M059J (cell line): ENCODE measurements around the gene TMEM86B. TPM values are rescaled to one million over a fixed set of nuclear protein-coding genes. Genes with fewer than 3 reads are reported as not detected.

Experiments used
- DNase-seq: peaks from one replicate; pipeline ENCODE4 v3.0.0-alpha.2; 2012; ENCODE audit warnings: low read depth
- total RNA-seq: library from RNA; depleted of rRNA; stranded (reverse); fragments of >200 nt; shearing (Covaris generic); gene quantifications from 2 replicates; pipeline ENCODE4 v1.2.3, GENCODE V29; 2014; rRNA removed

The TMEM86B gene, protein sequence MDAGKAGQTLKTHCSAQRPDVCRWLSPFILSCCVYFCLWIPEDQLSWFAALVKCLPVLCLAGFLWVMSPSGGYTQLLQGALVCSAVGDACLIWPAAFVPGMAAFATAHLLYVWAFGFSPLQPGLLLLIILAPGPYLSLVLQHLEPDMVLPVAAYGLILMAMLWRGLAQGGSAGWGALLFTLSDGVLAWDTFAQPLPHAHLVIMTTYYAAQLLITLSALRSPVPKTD
- 1.2 and 1.7 TPM in 2 replicates for total RNA-seq

DNA sequence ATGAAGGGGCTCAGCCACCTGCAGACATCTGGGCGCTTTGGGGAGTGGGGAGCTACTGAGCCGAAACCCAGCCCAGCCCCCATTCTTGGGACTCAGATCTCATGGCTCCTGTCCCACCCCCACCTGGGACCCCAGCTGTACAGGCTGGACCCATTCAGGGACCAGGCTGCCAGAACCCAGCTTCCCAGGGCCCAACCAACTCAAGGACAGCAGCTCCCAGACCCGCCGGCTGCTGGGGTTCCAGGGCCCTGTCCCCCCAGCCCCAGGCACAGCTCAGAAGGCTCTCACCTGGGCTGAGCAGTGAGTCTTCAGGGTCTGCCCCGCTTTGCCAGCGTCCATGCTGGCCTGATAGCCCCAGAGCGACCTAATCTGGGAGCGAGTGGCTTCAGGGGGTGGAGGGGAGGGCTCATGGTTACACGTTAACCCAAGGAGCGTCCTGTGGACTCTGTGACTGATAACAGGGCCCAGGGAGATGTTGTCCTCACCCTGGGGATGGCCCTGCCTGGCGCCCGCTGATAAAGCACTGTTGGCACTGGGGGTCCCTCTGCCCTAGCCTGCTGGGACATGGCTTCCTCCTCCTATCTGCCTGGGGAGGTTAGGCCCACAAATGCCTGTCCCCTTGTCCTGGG lies at the start of gene TMEM86B:
TMEM86B (minus strand) TSS at position 361 of the 629 bp plus-strand sequence; CDS start at position 339, 22 bp downstream.
- no peak for DNase-seq

DNA sequence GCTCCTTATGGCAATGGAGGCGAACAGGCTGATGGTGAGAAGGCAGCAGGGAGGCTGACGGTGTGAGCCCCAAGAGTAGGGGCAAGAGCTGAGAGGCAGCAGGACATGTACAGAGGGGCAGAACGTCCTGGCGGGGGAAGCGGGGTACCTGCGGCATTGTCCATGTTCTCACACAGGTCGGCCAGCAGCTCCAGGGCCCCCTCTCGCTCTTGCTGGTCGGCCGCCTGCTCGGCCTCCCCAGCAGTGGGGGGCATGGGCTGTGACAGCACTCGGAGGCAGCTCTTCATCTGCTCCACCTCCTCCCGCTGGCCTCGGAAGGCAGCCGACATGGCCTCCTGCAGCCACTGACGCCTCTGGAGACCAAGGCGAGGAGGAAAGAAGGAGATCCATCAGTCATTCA lies 48.9 kb upstream of the TMEM86B start:
- DNase-seq, result no peak

DNA sequence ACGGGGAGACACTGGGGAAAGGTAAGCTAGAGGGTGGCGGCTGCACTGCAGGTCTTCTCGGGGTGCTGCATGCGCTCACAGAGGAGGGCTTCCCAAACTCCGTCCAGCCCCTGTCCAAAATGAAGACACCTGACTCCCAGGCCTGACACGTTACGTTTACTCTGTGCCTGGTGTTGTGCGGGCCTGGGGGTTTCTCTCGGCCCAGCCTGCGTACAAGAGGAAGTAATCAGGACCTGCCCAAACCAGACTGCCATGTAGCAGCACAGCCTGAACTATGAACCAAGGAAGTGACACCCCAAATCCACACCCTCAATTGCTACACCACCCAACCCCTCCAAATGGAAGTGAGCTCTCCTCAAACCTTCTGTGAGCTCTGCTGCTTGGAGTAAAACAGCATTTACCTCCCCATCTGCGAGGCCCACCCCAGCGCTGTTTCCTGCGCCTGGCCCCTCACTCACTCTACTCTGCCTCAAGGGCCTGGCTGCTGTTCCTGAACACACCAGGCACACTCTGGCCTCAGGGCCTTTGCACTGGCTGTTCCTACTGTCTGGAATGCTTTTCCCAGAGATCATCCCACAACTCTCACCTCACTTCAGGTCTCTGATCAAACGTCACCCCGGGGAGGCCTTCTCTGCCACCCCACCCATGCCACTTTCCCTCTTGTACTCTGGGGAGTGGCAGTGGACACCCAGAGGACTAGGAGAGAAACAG lies 48.3 kb upstream of the TMEM86B start:
- no peak for DNase-seq

DNA sequence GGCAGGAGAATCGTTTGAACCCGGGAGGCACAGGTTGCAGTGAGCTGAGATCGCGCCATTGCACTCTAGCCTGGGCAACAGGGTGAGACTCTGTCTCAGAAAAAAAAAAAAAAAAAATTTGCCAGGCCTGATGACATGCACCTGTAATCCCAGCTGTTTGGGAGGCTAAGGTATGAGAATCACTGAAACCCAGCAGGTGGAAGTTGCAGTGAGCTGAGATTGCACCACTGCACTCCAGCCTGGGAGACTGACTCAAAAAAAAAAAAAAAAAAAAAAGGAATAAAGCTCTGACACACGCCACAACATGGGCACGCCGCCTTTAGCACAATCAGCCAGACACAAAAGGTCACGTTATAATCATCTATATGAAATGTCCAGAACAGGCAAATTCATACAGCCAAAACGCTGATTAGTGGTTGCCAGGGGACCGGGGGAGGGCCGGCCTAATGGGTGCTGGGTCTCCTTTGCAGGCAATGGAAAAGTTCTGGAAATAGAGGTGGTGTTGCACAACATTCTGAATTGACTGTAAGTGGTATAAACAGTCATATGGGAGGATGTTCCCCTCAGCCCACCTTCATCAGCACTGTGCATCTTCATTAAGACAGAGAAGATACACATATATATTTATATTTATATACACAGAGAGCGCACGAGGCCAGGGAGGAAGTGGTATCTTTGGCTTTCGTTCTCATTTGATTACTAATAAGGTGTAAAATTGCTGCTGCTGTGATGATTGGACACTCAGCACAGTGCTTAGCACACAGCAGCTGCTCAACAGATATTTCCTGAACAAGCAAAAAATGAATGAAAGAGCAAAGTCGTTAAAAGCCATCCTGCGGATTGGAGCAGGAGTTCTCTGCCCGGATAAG lies 47.5 kb upstream of the TMEM86B start:
- DNase-seq, result no peak

DNA sequence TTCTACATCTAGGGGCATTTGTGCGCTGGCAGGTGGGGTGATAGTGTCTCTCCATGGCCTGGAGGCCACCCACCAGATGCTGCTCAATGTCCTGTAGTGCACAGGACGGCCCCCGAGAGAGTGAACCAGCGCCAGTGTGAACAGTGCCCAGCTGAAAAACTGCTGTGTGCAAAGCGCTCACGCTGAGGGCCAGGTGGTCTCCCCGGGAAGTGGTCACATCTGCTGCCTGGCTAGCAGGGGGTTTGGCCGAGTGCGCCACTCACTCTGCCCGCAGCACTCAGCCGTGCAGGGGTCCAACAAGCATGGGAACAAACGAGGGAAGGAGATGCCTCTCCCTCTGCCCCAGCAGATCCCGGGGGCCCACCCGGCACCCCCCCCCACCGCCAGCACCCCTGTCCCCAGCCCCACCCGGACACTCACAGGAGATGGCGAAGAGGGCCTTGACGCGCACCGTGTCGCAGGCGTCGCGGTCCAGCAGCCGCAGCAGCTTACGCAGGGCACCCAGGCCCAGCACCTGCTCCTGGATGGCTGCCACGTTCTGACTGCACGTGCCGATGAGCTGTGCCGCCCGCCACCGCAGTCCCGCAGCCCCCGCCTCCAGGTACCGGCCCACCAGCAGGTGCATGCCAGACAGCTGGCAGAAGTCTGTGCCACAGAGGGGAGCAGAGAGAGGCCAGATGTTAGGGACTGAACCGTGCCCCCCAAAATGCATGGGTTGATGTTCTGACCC lies 45.6 kb upstream of the TMEM86B start:
- DNase-seq, result no peak

DNA sequence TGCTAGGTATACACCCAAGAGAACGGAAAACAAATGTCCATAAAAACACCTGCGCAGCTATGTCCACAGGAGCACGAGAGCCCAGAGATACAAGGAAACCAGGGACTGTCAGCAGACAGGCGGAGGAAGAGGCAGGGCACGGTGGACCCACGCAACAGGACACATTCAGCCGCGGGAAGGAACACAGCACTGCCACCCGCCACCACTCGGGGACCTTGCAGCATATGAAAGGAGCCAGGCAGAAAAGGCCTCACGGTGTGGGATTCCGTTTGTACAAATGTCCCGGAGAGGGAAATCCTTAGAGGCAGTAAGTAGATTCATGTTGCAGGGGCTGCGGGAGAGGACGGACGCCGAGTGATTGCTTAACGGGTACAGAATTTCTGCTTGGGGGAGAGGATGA lies 43.6 kb upstream of the TMEM86B start:
- DNase-seq, result no peak

DNA sequence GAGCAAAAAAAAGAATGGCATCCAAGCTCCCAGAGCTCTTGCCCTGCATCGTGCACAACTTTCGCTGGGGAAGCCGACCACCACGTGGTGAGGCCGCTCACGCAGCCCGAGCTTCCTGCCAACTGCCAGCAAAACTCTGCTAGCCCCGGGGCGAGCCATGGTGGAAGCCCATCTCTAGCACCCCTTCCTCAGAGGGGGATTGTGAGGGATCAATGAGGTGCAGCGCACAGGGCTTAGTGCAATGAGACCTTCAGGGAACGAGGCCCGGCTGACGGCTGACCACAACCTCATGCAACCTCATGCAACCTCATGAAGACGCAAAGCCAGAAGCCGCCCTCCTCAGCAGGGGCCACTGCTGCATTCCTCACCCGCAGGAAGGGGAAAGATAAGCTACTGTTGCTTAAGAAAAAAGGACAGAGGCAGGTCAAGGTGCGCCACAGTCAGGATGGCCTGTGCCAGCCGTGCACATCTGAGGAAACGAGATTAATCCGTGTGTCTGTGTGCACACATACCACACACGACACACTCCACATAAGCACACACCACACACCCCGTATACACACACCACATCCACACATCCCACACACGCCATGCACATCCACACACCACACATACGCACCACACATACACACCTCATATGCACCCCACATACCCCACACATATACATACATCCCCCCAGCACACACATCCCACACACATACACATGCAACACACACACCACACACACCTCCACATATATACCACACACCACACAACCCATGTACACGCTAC lies 41.8 kb upstream of the TMEM86B start:
- DNase-seq, result no peak

DNA sequence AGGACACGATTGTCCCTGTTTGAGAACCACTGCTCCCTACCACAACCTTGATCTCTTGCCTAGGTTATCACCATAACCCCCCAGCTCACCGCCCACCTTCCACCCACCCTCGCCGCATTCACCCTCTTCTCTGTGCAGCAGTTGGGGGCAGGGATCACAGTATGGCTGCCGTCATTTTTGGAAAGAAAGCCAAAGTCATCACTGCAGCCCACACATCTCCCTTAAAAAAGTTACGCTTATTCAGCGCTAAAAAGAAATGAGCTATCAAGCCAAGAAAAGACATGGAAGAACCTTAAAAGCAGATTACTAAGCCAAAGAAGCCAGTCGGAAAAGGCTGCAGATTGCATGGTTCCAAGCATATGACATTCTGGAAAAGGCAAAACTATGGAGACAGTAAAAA lies 40.7 kb upstream of the TMEM86B start:
- DNase-seq, result no peak

DNA sequence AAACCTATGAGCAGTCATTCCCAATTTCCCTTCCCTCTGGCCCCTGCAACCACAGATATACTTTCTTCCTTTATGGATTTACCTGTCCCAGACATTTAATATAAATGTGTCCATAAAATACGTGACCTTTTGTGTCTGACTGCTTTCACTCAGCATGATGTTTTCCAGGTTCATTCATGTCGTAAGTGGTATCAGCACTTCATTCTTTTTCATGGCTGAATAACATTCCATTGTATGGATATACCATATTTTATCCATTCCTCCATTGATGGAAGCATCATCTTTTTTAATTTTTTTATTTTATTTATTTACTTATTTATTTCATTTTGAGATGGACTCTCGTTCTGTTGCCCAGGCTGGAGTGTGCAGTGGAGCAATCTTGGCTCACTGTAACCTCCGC lies 38.3 kb upstream of the TMEM86B start:
- no peak for DNase-seq

DNA sequence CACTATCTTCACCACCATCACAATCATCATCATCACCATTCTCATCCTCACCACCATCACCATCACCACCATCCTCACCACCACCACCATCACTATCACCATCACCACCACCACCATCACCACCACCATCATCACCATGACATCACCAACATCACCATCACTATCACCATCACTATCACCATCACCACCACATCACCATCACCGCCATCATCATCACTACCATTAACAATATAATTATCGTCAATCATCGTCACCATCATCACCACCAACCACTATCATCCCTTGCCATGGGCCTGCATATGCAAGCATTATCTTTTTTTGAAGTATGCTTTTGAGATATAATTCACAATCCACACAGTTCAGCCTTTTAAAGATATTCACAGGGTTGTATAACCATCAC lies 37.8 kb upstream of the TMEM86B start:
- DNase-seq, result no peak

DNA sequence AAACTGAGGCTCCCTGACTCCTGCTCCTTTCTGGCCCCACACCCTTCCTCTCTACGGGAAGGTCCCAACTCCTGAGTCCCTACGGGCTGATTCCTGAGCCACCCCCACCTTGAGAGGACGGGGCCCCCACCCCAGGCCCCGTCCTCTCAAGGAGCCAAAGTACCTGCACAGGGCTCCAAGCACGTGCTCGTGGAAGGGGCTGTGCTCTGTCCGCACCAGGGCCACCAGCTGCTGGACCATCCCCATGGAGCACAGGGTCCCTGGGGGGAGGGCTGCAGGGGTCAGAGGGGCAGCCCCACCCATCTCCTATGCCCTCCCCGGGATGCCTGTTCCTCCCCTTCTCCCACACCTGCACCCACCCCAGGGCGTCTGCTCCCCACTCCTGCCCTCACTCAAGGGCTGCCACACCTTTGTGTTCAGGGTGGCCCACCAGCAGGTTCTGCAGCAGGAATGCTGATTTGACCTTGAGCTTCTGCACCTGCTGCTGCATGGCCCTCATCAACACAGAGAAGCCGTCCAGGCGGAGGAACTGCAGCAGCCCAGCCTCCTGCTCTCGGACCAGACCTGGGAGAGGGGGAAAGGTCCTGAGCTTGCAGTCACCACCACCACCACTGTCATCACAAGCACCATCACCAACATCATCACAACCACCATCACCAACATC lies 37.3 kb upstream of the TMEM86B start:
- DNase-seq, result no peak

DNA sequence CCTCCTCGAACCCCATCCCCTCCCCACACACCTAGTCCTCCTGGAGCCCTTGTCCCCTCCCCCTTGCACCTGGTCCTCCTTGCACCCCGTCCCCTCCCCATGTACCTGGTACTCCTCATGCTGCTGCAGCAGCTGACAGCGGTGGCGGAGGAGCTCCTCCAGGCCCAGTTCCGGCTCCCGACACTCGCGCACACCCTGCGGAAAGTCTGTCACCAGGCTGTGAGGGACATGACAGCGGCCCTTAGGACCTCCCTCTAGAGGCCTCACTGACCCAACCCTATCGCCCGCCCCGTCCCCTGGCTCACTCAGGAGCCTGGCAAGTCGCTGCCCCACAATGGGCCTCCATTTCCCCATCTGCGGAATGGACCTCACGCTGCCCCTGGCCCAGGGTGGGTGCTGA lies 36.6 kb upstream of the TMEM86B start:
- no peak for DNase-seq

DNA sequence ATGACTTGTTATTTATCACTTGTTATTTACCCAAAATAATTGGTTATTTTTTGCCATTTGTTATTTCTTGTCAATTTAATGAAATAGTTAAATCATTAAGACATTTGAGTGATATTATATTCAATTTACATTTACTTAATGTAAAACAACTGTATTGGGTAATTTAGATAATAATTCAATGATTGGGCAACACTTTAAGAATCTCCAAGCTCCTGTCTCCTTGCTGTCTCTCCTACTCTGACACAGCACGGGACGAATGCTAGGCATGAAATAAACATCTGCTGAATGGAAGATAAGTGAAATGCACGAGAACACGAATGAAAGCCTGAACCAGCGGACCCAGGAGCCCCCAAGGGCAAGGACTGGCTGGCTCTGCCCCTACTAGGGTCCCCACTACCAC lies 36.0 kb upstream of the TMEM86B start:
- no peak for DNase-seq

DNA sequence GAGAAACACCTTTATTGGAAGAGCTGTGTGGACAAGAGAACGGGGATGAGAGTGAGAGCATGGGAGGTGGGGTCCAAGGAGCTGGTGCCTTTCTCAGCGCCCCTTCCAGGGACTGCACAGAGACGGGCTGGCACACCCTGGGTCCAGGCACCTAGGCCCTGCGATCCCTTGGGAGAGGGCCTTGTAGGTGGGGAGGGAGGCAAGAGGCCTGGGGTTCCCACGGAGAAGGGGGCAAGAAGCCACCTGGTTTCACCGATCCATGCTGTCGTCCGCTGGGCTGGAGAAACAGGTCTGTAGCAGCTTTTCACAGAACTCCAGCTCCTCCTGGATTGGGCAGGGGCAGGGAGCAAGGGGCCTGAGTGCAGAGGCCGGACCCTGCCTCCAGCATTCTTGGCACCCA lies 33.8 kb upstream of the TMEM86B start:
- no peak for DNase-seq

DNA sequence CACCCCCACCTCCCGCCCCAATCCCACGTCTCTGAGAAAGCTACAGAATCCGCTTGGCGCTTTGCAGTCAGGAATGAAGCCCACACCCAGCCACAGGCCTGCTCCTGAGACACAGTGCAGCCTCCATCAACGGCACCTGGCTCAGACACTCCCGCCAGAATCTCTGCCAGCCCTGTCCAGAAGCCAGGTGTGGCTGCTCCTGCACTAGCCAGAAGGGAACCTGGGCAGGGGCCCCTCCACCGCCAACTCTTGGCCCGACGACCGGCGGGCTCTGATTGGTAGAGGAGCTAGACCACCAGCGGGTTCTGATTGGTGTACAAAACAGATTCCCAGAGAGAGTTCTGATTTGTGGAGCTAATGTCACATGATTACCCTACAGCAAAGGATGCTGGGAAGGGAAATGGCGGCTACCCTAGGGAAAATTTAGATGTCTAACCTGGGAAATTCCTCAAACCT lies 33.1 kb upstream of the TMEM86B start:
- no peak for DNase-seq

DNA sequence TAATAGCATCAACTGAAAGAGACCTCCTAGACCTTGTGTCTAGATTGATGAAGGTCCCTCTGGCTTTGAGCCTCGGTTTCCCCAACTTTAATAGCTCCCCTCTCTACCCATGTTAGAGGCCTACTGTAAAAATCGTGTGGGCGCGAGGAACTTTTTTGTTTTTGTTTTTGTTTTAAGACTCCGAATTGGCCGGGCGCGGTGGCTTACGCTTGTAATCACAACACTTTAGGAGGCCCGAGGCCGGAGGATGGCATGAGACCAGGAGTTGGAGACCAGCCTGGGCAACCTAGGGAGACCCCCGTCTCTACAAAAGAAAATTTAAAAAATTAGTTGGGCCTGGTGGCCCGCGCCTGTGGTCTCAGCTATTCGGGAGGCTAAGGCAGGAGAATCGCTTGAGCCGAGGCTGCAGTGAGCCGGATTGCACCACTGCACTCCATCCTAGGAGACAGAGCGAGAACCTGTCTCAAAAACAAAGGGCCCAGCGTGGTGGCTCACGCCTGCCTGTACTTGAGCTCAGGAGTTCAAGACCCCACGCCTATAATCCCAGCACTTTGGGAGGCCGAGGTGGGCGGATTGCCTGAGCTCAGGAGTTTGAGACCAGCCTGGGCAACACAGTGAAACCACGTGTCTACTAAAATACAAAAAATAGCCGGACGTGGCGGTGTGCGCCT lies 31.1 kb upstream of the TMEM86B start:
- DNase-seq, result no peak

DNA sequence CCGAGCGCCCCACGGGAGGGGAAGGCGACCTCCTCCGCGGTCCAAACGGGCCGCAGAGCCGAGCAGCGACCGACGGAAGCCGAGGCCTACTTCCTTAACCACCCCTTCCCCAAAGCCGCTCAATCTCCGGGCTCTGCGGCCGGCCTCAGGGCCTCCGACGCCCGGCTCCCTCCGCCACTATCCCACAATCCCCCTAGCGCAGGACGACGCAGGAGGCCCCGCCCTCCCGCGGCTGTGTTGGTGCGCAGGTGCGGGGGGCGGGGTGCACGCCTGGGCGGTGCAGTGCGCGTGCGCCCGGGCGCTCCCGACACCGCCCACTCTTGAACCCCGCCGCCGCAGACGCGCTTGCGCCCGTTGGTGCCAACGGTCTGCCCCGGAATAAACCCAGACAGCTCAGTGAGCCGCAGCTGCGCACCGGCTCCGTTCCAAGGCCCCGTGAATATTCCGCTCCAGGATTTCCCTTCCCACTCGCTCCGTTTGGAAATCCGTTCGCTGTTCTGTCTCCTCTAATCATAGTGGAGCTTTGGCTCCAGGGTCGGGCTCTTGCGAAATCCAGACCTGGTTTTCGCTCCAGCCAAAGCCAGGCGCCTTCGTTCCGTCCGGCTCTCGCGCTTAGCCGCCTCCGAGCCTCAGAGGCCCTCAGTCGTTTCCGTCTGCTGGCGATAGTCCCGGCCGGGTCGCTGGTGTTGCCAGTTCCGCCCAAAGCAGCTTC lies 30.4 kb upstream of the TMEM86B start, which contains the start of gene PPP6R1:
PPP6R1 (minus strand) TSS at position 190 of the 712 bp plus-strand sequence. CDS start 11,914 bp downstream, outside the sequence.
- DNase-seq, result peak; percentile 99

DNA sequence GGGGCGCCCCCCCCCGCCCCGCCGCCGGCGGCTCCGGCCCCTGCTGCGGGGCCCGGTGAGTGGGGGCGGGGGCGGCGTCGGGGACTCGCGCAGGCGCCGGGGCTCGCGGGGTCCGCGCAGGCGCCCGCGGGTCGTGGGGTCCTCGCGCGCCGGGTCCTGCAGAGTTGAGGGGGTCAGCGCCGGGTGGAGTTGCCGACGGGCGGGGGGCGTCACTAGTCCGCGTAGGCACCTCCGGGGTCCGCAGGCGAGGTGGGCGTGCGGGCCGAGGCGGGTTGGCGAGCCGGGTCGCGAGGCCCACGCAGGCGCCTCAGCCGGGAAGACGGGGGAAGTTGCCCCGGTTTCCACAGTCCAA lies 29.9 kb upstream of the TMEM86B start:
- DNase-seq, result no peak
